ENCODE measurements around the gene C2CD4D. TPM values are rescaled to one million over a fixed set of nuclear protein-coding genes. Genes with fewer than 3 reads are reported as not detected.
"Not testable (repeated sequence)": the region's sequence is repeated elsewhere in the genome, so short reads cannot be mapped to it uniquely, and the experiment has no call there.

The C2CD4D gene
- total RNA-seq, 1 experiment from 2014 or later = not detected

- Histone ChIP-seq H3K36me3 (ENCODE audit: insufficient read depth, low read length, poor library complexity, severe bottlenecking) (no peaks in the 10 kb centered on the region), H3K4me1 (ENCODE audit: insufficient read depth, low read length, poor library complexity, severe bottlenecking) (no peaks in the 10 kb centered on the region), H3K27ac (ENCODE audit: low read depth, low read length, poor library complexity, severe bottlenecking) (no peak overlapping the region), H3K27me3 (replicated peaks; ENCODE audit: insufficient read depth, low read depth, low read length, poor library complexity) (no peaks in the 10 kb centered on the region), H3K9me3 (ENCODE audit: low read depth, low read length, poor library complexity, severe bottlenecking) (no peaks in the 10 kb centered on the region), H3K4me3 (ENCODE audit: low read depth, low read length, poor library complexity, severe bottlenecking) (no peak overlapping the region)
- DNase-seq (ENCODE audit: low spot score) = no peak
- no peak for TF ChIP-seq CTCF (conservative IDR thresholded peaks at IDR 0.05; ENCODE audit: low read depth, low read length)
- TF ChIP-seq EZH2 (IDR thresholded peaks at IDR 0.05; ENCODE audit: borderline replicate concordance, low read depth, low read length, poor library complexity, severe bottlenecking) = no peak
- intact Hi-C loops (cut with micrococcal nuclease; ENCODE audit: unreplicated experiment) = no loop called here
- BruUV-seq (replicated peaks) = no TSS peak
- ChIA-PET POLR2A (ENCODE audit: low non-redundant PET) (no interaction called here), CTCF (no interaction called here)
These were observed 45.9 kb upstream of the C2CD4D start for GRCh38 chr1:151885479-151885878.

- intact Hi-C loops (cut with micrococcal nuclease; ENCODE audit: unreplicated experiment); H3K4me1 ChIP-seq (ENCODE audit: insufficient read depth, low read length, poor library complexity, severe bottlenecking); POLR2A ChIA-PET (ENCODE audit: low non-redundant PET); H3K36me3 ChIP-seq (ENCODE audit: insufficient read depth, low read length, poor library complexity, severe bottlenecking); CTCF ChIA-PET; H3K27ac ChIP-seq (ENCODE audit: low read depth, low read length, poor library complexity, severe bottlenecking); DNase-seq (ENCODE audit: low spot score); H3K4me3 ChIP-seq (ENCODE audit: low read depth, low read length, poor library complexity, severe bottlenecking); H3K9me3 ChIP-seq (ENCODE audit: low read depth, low read length, poor library complexity, severe bottlenecking); BruUV-seq (replicated peaks); H3K27me3 ChIP-seq (replicated peaks; ENCODE audit: insufficient read depth, low read depth, low read length, poor library complexity): not testable (repeated sequence)
These were observed 45.3 kb upstream of the C2CD4D start for GRCh38 chr1:151884879-151885278.

GRCh38 chr1:151884445-151884844 lies 44.8 kb upstream of the C2CD4D start:
- H3K4me3 ChIP-seq (ENCODE audit: low read depth, low read length, poor library complexity, severe bottlenecking); intact Hi-C loops (cut with micrococcal nuclease; ENCODE audit: unreplicated experiment); H3K9me3 ChIP-seq (ENCODE audit: low read depth, low read length, poor library complexity, severe bottlenecking); H3K36me3 ChIP-seq (ENCODE audit: insufficient read depth, low read length, poor library complexity, severe bottlenecking); DNase-seq (ENCODE audit: low spot score); CTCF ChIA-PET; H3K27ac ChIP-seq (ENCODE audit: low read depth, low read length, poor library complexity, severe bottlenecking); POLR2A ChIA-PET (ENCODE audit: low non-redundant PET); BruUV-seq (replicated peaks); H3K27me3 ChIP-seq (replicated peaks; ENCODE audit: insufficient read depth, low read depth, low read length, poor library complexity); H3K4me1 ChIP-seq (ENCODE audit: insufficient read depth, low read length, poor library complexity, severe bottlenecking): not testable (repeated sequence)

GRCh38 chr1:151883898-151884297 lies 44.3 kb upstream of the C2CD4D start:
- H3K4me3 ChIP-seq (ENCODE audit: low read depth, low read length, poor library complexity, severe bottlenecking); H3K27ac ChIP-seq (ENCODE audit: low read depth, low read length, poor library complexity, severe bottlenecking); CTCF ChIA-PET; H3K27me3 ChIP-seq (replicated peaks; ENCODE audit: insufficient read depth, low read depth, low read length, poor library complexity); DNase-seq (ENCODE audit: low spot score); BruUV-seq (replicated peaks); H3K4me1 ChIP-seq (ENCODE audit: insufficient read depth, low read length, poor library complexity, severe bottlenecking); POLR2A ChIA-PET (ENCODE audit: low non-redundant PET); H3K9me3 ChIP-seq (ENCODE audit: low read depth, low read length, poor library complexity, severe bottlenecking); intact Hi-C loops (cut with micrococcal nuclease; ENCODE audit: unreplicated experiment); H3K36me3 ChIP-seq (ENCODE audit: insufficient read depth, low read length, poor library complexity, severe bottlenecking): not testable (repeated sequence)

GRCh38 chr1:151882918-151883317 lies 43.3 kb upstream of the C2CD4D start:
- H3K9me3 ChIP-seq (ENCODE audit: low read depth, low read length, poor library complexity, severe bottlenecking); H3K27me3 ChIP-seq (replicated peaks; ENCODE audit: insufficient read depth, low read depth, low read length, poor library complexity); intact Hi-C loops (cut with micrococcal nuclease; ENCODE audit: unreplicated experiment); H3K4me1 ChIP-seq (ENCODE audit: insufficient read depth, low read length, poor library complexity, severe bottlenecking); CTCF ChIA-PET; H3K36me3 ChIP-seq (ENCODE audit: insufficient read depth, low read length, poor library complexity, severe bottlenecking); H3K4me3 ChIP-seq (ENCODE audit: low read depth, low read length, poor library complexity, severe bottlenecking); POLR2A ChIA-PET (ENCODE audit: low non-redundant PET); BruUV-seq (replicated peaks); H3K27ac ChIP-seq (ENCODE audit: low read depth, low read length, poor library complexity, severe bottlenecking); DNase-seq (ENCODE audit: low spot score): not testable (repeated sequence)
